SK-N-DZ (cell line): ENCODE results near the gene ENPEP.

Source experiments
- DNase-seq: peaks from one replicate; pipeline ENCODE4 v3.0.0-alpha.2; 2015; ENCODE audit warnings: low spot score

Gene ENPEP

GRCh38 chr4:110484767-110485166, 8.8 kb downstream of the ENPEP start:
- no peak for DNase-seq

GRCh38 chr4:110485452-110485851, 9.5 kb downstream of the ENPEP start:
- no peak for DNase-seq

- DNase-seq, result no peak
These were observed 10.3 kb downstream of the ENPEP start for GRCh38 chr4:110486256-110486655.

DNA sequence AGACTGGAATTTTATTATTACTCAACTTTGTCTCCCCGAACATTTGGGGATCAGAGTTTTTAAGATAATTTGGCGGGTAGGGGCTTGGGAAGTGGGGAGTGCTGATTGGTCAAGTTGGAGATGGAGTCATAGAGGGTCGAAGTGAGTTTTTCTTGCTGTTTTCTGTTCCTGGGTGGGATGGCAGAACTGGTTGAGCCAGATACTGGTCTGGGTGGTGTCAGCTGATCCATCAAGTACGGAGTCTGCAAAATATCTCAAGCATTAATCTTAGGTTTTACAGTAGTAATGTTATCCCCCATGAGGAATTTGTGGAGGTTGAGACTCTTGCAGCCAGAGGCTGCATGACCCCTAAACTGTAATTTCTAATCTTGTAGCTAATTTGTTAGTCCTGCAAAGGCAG, 10.9 kb downstream of the ENPEP start:
- peak; percentile 1 for DNase-seq

DNA sequence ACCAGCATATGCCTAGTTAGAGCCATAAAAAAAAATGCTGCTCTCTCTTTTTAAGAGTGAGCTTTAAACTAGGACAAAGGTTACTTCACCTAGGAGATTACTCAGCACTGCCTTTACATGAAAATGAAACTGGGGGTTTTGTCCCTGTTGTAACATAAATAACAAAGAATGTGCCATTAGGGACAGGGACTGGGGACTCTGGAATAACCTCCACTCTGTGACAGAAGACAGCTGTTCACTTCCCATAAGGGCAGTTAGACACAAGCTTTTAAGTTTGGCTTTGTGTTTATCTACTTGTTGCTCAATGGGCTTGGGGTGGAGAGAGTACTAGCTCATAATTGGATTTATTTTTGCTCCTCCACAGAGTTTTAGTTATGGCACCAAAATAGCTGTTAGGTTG, 11.9 kb downstream of the ENPEP start:
- DNase-seq, result no peak

GRCh38 chr4:110489901-110490508, 14.1 kb downstream of the ENPEP start:
- DNase-seq, result no peak

GRCh38 chr4:110492522-110492921, 16.6 kb downstream of the ENPEP start:
- no peak for DNase-seq

DNA sequence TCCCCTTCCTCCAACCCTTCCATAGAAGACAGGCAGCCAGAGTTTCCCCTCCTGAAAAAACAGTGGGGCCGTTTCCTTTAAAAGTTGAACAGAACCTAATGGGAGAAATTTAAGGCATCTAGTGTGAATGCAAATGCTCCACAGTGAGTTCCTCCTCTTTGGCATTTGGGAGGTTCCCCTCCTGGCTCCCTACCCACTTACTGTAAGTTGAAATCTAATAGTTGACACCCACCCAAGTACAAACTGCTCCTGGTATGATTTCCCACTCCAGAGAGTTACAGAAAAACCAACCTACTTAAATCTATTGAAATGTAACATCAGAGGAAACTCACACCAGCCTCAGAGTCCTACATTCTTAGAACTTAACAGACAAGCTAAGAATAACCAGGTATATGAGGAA, 17.6 kb downstream of the ENPEP start:
- no peak for DNase-seq

DNA sequence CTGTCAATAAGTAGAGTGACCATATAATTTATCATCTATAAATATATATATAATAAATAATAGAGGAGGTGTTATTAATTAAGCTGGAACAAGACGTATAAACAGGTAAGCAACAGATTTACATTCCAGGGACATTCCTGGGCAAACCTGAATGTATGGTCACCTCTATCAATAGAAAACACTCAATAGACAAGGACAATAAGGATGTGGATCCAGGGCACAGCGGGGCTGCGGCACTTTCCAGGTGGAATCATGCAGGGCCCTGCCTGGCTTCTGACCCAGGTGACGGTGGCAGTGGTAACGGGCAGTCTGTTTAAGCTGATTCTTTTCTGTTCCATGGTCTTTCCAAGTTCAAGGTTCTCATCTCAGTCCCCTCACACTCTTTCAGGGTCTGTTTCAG, 22.5 kb downstream of the ENPEP start:
- DNase-seq, result no peak

- DNase-seq, result no peak
These were observed 23.2 kb downstream of the ENPEP start for GRCh38 chr4:110499126-110499525.

DNA sequence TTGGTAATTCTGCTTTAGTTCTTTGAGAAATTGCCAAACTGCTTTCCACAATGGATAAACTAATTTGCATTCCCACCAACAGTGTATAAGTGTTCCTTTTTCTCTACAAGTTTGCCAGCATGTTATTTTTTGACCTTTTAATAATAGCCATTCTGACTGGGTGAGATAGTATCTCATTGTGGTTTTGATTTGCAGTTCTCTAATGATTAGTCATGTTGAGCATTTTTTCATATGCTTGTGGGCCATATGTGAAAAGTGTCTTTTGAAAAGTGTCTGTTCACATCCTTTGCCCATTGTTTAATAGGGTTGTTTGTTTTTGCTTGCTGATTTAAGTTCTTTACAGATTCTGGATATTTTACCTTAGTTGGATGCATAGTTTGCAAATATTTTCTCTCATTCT, 25.9 kb downstream of the ENPEP start:
- no peak for DNase-seq

- no peak for DNase-seq
These were observed 27.5 kb downstream of the ENPEP start for GRCh38 chr4:110503270-110504083.

DNA sequence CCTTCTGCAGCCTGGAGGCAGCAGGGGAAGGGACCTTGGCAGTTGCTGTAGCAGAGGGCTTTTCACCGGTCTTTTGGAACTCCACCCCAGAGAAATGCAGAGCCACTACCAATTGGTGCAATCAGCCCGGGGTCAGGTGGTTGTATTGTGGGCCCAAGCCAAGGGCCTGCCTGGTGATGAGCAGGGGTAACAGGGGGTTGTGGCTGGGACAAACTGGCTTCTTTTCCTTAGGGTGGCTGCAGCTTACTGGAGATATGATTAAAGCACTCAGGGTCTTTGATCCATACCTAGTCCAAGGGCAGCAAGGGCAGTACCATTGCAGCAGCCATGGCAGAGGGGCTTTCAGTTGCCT, 28.1 kb downstream of the ENPEP start:
- no peak for DNase-seq

DNA sequence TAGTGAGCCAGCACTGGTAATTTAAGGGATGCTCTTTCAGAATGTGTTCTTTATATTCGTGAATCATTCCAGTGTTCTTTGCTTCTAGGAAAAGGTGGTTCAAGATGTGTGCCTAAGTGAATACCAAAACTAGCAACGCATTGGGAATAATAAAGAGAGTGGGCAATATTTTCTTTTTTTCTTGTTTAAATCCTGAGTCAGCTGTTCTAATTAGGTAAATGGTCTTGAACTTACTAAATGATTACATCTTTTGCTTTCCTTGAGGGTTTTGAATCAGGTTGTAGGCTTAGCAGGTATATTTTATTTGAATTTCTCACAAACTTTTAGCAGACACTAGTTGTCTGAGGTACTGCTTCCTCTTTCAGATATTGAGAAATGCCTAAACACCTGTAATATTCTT, 29.5 kb downstream of the ENPEP start:
- no peak for DNase-seq

DNA sequence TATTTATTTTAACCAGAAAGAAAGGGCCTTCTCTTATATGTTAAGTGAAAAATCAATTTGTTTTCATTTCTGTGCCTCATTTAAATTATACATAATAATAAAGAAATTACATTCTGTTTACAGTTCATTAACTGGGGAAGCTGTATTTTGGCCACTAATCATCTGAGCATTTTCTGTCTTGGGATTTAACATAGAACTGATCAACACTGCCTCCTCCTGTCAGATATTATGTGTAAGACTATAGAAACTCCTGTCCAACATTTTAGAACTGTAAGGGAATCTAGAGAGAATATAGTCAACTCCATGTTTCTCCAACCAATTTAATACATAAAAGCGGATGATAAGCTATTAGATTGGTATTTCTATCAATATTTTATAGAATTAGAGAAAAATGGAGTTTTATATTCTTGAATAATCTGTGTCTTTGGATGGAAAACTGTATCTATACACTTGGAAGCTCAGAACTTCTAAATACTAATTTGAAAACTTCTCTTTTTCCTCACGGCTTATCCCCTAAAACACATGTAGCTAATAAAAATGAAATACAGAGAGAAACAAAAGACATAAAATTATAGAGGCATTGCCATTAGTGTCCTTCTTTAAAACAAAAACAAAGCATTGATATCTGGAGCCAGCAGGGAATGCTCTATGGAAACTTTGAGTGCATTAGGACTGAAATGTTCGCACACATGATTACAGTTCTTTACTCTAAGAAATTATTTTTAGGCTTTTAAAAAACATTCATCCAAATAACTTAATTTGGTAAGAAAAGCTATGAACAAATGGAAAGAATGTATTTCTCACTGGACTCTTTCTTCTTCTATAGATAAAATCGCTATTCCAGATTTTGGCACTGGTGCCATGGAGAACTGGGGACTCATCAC, 33.1 kb downstream of the ENPEP start:
- no peak for DNase-seq

- DNase-seq, result no peak
These were observed 34.3 kb downstream of the ENPEP start for GRCh38 chr4:110510277-110510676.

- peak; percentile 42 for DNase-seq
These were observed 35.1 kb downstream of the ENPEP start for GRCh38 chr4:110510955-110511544.

- no peak for DNase-seq
These were observed 36.9 kb downstream of the ENPEP start for GRCh38 chr4:110512901-110513300.

DNA sequence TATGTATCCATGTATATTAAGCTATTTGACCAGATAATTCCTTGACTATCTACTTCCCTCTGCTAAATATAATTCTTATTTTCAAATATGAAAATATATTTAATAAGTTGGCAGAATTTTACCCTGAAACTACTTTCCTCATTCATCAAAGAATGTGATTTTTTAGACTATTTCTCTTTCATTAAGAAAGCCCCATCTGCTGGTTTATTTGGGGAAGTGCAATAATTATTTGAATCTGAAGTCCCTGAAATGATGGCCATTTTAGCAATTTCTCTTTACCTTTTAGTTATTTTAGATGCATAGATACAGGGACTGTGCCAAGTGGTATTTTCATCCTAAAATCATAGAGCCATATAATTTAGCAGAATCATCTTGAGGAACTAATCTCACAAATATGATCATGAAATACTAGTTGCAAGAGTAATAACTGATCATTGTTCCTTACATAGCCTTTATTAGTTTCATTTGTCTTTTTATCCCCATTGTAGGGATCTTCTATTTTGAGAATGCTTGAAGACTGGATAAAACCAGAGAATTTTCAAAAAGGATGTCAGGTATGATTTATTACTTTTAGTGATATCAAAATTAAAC, 39.0 kb downstream of the ENPEP start:
- DNase-seq, result peak; percentile 14

GRCh38 chr4:110515676-110516075, 39.7 kb downstream of the ENPEP start:
- no peak for DNase-seq

DNA sequence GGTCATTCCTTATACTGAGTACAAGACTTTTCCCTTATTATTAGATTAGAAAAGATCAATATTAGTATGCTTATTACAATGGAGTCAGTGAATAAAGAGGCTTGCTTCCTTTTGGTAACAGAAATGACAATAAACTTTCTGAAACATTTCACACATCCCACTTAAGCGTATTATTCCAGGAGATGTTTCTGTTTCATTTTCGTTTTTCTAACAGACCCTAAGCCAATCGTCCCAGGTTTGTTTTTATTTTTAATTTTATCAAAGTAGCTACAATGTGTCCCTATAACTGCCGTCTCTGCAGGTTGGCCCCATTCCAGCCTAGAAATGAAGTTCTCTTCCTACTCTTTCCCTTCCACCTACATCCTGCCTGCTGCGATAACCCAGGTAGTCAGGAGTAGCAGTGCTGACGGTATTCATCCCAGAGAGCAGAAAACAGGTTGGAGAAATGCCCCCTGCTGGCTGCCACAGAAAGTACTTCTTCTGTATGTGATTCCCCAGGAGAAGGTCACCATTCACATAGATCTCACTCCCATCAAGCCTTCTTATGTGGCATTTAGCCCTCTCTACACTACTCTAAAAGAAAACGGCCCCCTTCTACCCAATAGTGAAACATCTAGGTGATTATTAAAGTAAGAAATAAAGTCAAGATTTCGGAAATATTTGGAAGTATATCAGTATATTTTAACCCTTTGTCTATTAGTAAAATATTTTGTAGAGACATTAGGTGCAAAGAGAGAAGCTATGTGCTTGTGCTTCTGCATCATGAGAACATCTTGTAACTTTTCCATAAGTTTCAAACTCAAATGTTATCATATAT, 40.4 kb downstream of the ENPEP start:
- peak; percentile 50 for DNase-seq
